WTC11 (cell line): ENCODE results near the gene INPP5A.
"Not testable (repeated sequence)": the region's sequence is repeated elsewhere in the genome, so short reads cannot be mapped to it uniquely, and the experiment has no call there.

Experiments used
- FOXP1 ChIP-seq: sonication (generic); formaldehyde crosslinking; IDR thresholded peaks from 2 replicates; pipeline ENCODE4 v1.8.0; 2022; ENCODE audit warnings: missing genetic modification reagents, mild to moderate bottlenecking, moderate library complexity, borderline replicate concordance
- NR1H2 ChIP-seq: sonication (generic); formaldehyde crosslinking; IDR thresholded peaks from 2 replicates; pipeline ENCODE4 v1.9.0; 2021; ENCODE audit warnings: mild to moderate bottlenecking, moderate library complexity, missing genetic modification reagents
- RELA ChIP-seq: sonication (generic); formaldehyde crosslinking; IDR thresholded peaks from 2 replicates; pipeline ENCODE4 v1.8.1; 2022; ENCODE audit warnings: missing genetic modification reagents, mild to moderate bottlenecking, borderline replicate concordance
- ZBTB21 ChIP-seq: sonication (generic); formaldehyde crosslinking; IDR thresholded peaks from 2 replicates; pipeline ENCODE4 v1.8.1; 2023; ENCODE audit warnings: mild to moderate bottlenecking, missing genetic modification reagents, borderline replicate concordance
- TF ChIP-seq, protein P1 (sequence below): fragments of 200-600 bp; IDR thresholded peaks from 2 replicates; pipeline ENCODE4 v1.8.0; 2022; ENCODE audit warnings: antibody characterized with exemption
- TF ChIP-seq, protein P2 (sequence below): sonication (generic); formaldehyde crosslinking; conservative IDR thresholded peaks from 2 replicates; pipeline ENCODE4 v1.8.1; 2023; ENCODE audit warnings: mild to moderate bottlenecking, low read depth, missing genetic modification reagents, moderate library complexity
- TF ChIP-seq, protein P3 (sequence below): sonication (generic); formaldehyde crosslinking; IDR thresholded peaks from 2 replicates; pipeline ENCODE4 v1.8.1; 2022; ENCODE audit warnings: low read depth, missing genetic modification reagents, borderline replicate concordance
- TF ChIP-seq, protein P4 (sequence below): sonication (generic); formaldehyde crosslinking; IDR thresholded peaks from 2 replicates; pipeline ENCODE4 v1.8.0; 2023; ENCODE audit warnings: mild to moderate bottlenecking, missing genetic modification reagents

DNA sequence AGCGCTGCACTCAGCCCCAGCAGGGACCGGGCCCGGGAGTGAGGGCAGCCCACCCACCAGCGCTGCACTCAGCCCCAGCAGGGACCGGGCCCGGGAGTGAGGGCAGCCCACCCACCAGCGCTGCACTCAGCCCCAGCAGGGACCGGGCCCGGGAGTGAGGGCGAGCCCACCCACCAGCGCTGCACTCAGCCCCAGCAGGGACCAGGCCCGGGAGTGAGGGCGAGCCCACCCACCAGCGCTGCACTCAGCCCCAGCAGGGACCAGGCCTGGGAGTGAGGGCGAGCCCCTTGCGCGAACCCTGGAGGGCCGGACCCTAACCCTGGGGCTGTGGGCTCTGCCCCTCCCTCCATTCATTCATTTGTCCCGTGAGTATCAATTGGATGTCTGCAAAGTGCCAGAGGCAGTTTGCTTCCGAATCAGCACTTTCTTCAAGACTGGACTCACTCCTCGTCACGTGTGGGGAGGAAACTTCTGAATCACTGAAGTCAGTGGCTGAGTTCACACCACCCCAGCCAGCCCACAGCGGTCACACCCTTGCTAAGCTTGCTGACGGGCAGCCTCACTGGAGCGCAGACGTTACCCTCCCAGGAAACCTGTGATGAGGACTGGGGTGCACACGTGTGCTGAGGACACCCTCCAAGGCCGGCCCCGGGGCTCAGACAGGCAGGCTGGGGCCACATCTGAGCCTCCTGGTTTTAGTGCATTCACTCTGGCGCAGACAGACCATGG is 205.8 kb downstream of the INPP5A start:
- TF ChIP-seq, protein P1, sequence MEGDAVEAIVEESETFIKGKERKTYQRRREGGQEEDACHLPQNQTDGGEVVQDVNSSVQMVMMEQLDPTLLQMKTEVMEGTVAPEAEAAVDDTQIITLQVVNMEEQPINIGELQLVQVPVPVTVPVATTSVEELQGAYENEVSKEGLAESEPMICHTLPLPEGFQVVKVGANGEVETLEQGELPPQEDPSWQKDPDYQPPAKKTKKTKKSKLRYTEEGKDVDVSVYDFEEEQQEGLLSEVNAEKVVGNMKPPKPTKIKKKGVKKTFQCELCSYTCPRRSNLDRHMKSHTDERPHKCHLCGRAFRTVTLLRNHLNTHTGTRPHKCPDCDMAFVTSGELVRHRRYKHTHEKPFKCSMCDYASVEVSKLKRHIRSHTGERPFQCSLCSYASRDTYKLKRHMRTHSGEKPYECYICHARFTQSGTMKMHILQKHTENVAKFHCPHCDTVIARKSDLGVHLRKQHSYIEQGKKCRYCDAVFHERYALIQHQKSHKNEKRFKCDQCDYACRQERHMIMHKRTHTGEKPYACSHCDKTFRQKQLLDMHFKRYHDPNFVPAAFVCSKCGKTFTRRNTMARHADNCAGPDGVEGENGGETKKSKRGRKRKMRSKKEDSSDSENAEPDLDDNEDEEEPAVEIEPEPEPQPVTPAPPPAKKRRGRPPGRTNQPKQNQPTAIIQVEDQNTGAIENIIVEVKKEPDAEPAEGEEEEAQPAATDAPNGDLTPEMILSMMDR: not testable (repeated sequence)
- not testable (repeated sequence) for TF ChIP-seq NR1H2, FOXP1, RELA, ZBTB21 (CRISPR knock-in tag)
- TF ChIP-seq, protein P2, sequence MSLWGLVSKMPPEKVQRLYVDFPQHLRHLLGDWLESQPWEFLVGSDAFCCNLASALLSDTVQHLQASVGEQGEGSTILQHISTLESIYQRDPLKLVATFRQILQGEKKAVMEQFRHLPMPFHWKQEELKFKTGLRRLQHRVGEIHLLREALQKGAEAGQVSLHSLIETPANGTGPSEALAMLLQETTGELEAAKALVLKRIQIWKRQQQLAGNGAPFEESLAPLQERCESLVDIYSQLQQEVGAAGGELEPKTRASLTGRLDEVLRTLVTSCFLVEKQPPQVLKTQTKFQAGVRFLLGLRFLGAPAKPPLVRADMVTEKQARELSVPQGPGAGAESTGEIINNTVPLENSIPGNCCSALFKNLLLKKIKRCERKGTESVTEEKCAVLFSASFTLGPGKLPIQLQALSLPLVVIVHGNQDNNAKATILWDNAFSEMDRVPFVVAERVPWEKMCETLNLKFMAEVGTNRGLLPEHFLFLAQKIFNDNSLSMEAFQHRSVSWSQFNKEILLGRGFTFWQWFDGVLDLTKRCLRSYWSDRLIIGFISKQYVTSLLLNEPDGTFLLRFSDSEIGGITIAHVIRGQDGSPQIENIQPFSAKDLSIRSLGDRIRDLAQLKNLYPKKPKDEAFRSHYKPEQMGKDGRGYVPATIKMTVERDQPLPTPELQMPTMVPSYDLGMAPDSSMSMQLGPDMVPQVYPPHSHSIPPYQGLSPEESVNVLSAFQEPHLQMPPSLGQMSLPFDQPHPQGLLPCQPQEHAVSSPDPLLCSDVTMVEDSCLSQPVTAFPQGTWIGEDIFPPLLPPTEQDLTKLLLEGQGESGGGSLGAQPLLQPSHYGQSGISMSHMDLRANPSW (CRISPR knock-in tag): not testable (repeated sequence)
- TF ChIP-seq, protein P3, sequence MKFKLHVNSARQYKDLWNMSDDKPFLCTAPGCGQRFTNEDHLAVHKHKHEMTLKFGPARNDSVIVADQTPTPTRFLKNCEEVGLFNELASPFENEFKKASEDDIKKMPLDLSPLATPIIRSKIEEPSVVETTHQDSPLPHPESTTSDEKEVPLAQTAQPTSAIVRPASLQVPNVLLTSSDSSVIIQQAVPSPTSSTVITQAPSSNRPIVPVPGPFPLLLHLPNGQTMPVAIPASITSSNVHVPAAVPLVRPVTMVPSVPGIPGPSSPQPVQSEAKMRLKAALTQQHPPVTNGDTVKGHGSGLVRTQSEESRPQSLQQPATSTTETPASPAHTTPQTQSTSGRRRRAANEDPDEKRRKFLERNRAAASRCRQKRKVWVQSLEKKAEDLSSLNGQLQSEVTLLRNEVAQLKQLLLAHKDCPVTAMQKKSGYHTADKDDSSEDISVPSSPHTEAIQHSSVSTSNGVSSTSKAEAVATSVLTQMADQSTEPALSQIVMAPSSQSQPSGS (CRISPR knock-in tag): not testable (repeated sequence)
- TF ChIP-seq, protein P4, sequence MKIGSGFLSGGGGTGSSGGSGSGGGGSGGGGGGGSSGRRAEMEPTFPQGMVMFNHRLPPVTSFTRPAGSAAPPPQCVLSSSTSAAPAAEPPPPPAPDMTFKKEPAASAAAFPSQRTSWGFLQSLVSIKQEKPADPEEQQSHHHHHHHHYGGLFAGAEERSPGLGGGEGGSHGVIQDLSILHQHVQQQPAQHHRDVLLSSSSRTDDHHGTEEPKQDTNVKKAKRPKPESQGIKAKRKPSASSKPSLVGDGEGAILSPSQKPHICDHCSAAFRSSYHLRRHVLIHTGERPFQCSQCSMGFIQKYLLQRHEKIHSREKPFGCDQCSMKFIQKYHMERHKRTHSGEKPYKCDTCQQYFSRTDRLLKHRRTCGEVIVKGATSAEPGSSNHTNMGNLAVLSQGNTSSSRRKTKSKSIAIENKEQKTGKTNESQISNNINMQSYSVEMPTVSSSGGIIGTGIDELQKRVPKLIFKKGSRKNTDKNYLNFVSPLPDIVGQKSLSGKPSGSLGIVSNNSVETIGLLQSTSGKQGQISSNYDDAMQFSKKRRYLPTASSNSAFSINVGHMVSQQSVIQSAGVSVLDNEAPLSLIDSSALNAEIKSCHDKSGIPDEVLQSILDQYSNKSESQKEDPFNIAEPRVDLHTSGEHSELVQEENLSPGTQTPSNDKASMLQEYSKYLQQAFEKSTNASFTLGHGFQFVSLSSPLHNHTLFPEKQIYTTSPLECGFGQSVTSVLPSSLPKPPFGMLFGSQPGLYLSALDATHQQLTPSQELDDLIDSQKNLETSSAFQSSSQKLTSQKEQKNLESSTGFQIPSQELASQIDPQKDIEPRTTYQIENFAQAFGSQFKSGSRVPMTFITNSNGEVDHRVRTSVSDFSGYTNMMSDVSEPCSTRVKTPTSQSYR (CRISPR knock-in tag): not testable (repeated sequence)
